PFSK-1 (cell line): ENCODE data around the gene TAF11L4.
"Not testable (repeated sequence)": the region's sequence is repeated elsewhere in the genome, so short reads cannot be mapped to it uniquely, and the experiment has no call there.

Source experiments
- FOXP2 ChIP-seq: optimal IDR thresholded peaks from 2 replicates; pipeline ENCODE3; 2011; ENCODE audit warnings: borderline replicate concordance, control low read depth, inconsistent platforms; ENCODE audit not compliant: insufficient read depth; ENCODE audit errors: extremely low read length, extremely low read depth
- POLR2AphosphoS5 ChIP-seq: IDR thresholded peaks from 2 replicates; pipeline ENCODE4 v1.6.1; 2012; ENCODE audit warnings: low read depth, mild to moderate bottlenecking, control low read depth, low read length, moderate library complexity
- REST ChIP-seq, 2 experiments: IDR thresholded peaks; 2 replicates each; pipeline versions ENCODE4 v1.6.1 to v1.8.0; 2011 to 2012; ENCODE audit warnings: low read depth in 2 of 2, low read length in 2 of 2, control low read depth in 1 of 2, inconsistent platforms in 1 of 2, mild to moderate bottlenecking in 1 of 2, moderate library complexity in 1 of 2; ENCODE audit not compliant: insufficient read depth in 1 of 2
- SIN3A ChIP-seq: IDR thresholded peaks from 2 replicates; pipeline ENCODE4 v1.6.1; 2012; ENCODE audit warnings: mild to moderate bottlenecking, low read length, moderate library complexity, borderline replicate concordance; ENCODE audit not compliant: insufficient read depth
- TAF1 ChIP-seq: IDR thresholded peaks from 2 replicates; pipeline ENCODE4 v1.6.1; 2012; ENCODE audit warnings: low read length, control low read depth, borderline replicate concordance; ENCODE audit not compliant: insufficient read depth

TAF11L4 gene

GRCh38 chr5:17518067-17518466 lies 3.5 kb upstream of the TAF11L4 start, which contains the start of gene TAF11L3:
Gene TAF11L3 (plus strand): TSS chr5:17518367.
- not testable (repeated sequence) for TF ChIP-seq REST (IDR thresholded peaks at IDR 0.05; ENCODE audit: insufficient read depth in 1 of 2, low read depth in 2 of 2, low read length in 2 of 2); SIN3A; POLR2AphosphoS5

GRCh38 chr5:17524935-17525334 lies 3.3 kb downstream of the TAF11L4 start, which contains the start of gene TAF11L5:
Gene TAF11L5 (plus strand): TSS chr5:17525235.
- TF ChIP-seq REST (IDR thresholded peaks at IDR 0.05; ENCODE audit: insufficient read depth in 1 of 2, low read depth in 2 of 2, low read length in 2 of 2); FOXP2; TAF1: not testable (repeated sequence)

- not testable (repeated sequence) for TF ChIP-seq POLR2AphosphoS5, FOXP2, TAF1
These were observed 6.8 kb downstream of the TAF11L4 start, which contains the start of gene TAF11L6 for GRCh38 chr5:17528369-17528768. Gene TAF11L6 (plus strand): TSS chr5:17528669.
